GM19099 (cell line): ENCODE measurements around the gene MPPED1.

Source experiments
- POLR2A ChIP-seq: IDR thresholded peaks from 3 replicates; pipeline ENCODE4 v1.6.1; 2011; ENCODE audit warnings: low read depth; ENCODE audit not compliant: insufficient read length; ENCODE audit errors: extremely low read depth

MPPED1 gene

GRCh38 chr22:43541462-43542407 lies 129.9 kb downstream of the MPPED1 start:
- TF ChIP-seq POLR2A: no peak

GRCh38 chr22:43542681-43543521 lies 131.1 kb downstream of the MPPED1 start:
- TF ChIP-seq POLR2A: no peak

GRCh38 chr22:43543522-43544288 lies 131.9 kb downstream of the MPPED1 start:
- no peak for TF ChIP-seq POLR2A

GRCh38 chr22:43544289-43544673 lies 132.5 kb downstream of the MPPED1 start:
- TF ChIP-seq POLR2A: no peak

- TF ChIP-seq POLR2A: no peak
Measured at GRCh38 chr22:43546186-43546585, 134.4 kb downstream of the MPPED1 start.

- TF ChIP-seq POLR2A: no peak
Measured at GRCh38 chr22:43550024-43550620, 138.3 kb downstream of the MPPED1 start.

- TF ChIP-seq POLR2A: no peak
Measured at GRCh38 chr22:43550672-43551071, 138.9 kb downstream of the MPPED1 start.

GRCh38 chr22:43553451-43554258 lies 141.8 kb downstream of the MPPED1 start:
- no peak for TF ChIP-seq POLR2A

- no peak for TF ChIP-seq POLR2A
Measured at GRCh38 chr22:43554259-43554636, 142.4 kb downstream of the MPPED1 start.

GRCh38 chr22:43554694-43555365 lies 143.0 kb downstream of the MPPED1 start:
- TF ChIP-seq POLR2A: no peak

GRCh38 chr22:43555561-43556515 lies 144.0 kb downstream of the MPPED1 start:
- TF ChIP-seq POLR2A: no peak
